Gastroesophageal sphincter (tissue), 3 donors: ENCODE data around the gene DENND5B.

Experiments used
- POLR2A ChIP-seq, 2 donors: fragments of 450-650 bp; IDR thresholded peaks; one replicate each; pipeline ENCODE4 v1.6.1; 2017; ENCODE audit warnings: antibody characterized with exemption in 2 of 2, mild to moderate bottlenecking in 2 of 2, moderate library complexity in 1 of 2
- TF ChIP-seq, protein P1 (sequence below), 4 experiments: fragments of 200-600 bp in 2 of 4; fragments of 450-650 bp in 2 of 4; sonication (generic) in 1 of 4; IDR thresholded peaks; one replicate each; pipeline ENCODE4 v1.5.1; 2017 to 2019; ENCODE audit warnings: antibody characterized with exemption in 4 of 4, mild to moderate bottlenecking in 2 of 4, moderate library complexity in 2 of 4

DNA sequence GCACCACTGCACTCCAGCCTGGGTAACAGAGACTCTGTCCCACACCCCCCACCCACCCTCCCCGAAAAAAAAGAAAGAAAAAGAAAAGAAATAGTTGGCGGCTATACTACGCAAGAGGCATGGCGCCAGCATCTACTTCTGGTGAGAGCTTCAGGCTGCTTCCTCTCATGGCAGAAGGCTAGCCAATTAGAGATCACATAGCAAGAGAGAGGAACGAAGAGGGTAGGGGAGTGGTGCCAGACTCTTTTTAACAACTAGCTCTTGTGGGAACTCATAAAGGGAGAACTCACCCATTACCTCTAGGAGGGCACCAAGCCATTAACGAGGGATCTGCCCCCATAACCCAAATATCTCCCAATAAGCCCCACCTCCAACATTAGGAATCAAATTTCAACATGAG lies 6.2 kb downstream of the DENND5B start:
- TF ChIP-seq, protein P1, sequence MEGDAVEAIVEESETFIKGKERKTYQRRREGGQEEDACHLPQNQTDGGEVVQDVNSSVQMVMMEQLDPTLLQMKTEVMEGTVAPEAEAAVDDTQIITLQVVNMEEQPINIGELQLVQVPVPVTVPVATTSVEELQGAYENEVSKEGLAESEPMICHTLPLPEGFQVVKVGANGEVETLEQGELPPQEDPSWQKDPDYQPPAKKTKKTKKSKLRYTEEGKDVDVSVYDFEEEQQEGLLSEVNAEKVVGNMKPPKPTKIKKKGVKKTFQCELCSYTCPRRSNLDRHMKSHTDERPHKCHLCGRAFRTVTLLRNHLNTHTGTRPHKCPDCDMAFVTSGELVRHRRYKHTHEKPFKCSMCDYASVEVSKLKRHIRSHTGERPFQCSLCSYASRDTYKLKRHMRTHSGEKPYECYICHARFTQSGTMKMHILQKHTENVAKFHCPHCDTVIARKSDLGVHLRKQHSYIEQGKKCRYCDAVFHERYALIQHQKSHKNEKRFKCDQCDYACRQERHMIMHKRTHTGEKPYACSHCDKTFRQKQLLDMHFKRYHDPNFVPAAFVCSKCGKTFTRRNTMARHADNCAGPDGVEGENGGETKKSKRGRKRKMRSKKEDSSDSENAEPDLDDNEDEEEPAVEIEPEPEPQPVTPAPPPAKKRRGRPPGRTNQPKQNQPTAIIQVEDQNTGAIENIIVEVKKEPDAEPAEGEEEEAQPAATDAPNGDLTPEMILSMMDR (IDR thresholded peaks at IDR 0.05) = no peak
- no peak for TF ChIP-seq POLR2A (IDR thresholded peaks at IDR 0.05)
